BJ (cell line): ENCODE data around the gene NINJ2. TPM values are rescaled to one million over a fixed set of nuclear protein-coding genes. Genes with fewer than 3 reads are reported as not detected.

Source experiments
- CTCF ChIA-PET: fragments of 350-600 bp; formaldehyde crosslinking; extraction: SDS; loops from one replicate; lab custom pipeline; 2021; ENCODE audit warnings: antibody characterized with exemption, inconsistent platforms; lab: Yijun Ruan, JAX
- POLR2A ChIA-PET: fragments of 300-600 bp; sonication (Branson Sonifier 250); formaldehyde crosslinking; extraction: SDS; loops from one replicate; lab custom pipeline; 2021; ENCODE audit warnings: antibody characterized with exemption; lab: Charles Lee
- DNase-seq: peaks from one replicate; pipeline ENCODE4 v3.0.0-alpha.2; 2011; ENCODE audit warnings: low read depth
- H3K27me3 ChIP-seq: 2 replicates; pipeline ENCODE4 v1.6.0; 2011; ENCODE audit warnings: low read length; ENCODE audit not compliant: control insufficient read depth, insufficient read depth
- H3K36me3 ChIP-seq: 2 replicates; pipeline ENCODE4 v1.5.1; 2011; ENCODE audit warnings: low read length; ENCODE audit not compliant: control insufficient read depth, insufficient read depth
- H3K4me3 ChIP-seq: 2 replicates; pipeline ENCODE4 v1.5.1; 2011; ENCODE audit warnings: low read depth, mild to moderate bottlenecking, control low read depth, low read length
- CTCF ChIP-seq: IDR thresholded peaks from 2 replicates; pipeline ENCODE4 v1.5.1; 2011; ENCODE audit warnings: low read depth, mild to moderate bottlenecking, control low read depth, inconsistent platforms, low read length, moderate library complexity; ENCODE audit not compliant: insufficient read depth
- polyA plus RNA-seq: library from polyadenylated mRNA; depleted of rRNA; stranded (reverse); fragments of >200 nt; gene quantifications from 2 replicates; pipeline ENCODE4 v1.2.3, GENCODE V29; 2011

NINJ2 gene
- polyA plus RNA-seq, 1 experiment: 0.32 TPM

DNA sequence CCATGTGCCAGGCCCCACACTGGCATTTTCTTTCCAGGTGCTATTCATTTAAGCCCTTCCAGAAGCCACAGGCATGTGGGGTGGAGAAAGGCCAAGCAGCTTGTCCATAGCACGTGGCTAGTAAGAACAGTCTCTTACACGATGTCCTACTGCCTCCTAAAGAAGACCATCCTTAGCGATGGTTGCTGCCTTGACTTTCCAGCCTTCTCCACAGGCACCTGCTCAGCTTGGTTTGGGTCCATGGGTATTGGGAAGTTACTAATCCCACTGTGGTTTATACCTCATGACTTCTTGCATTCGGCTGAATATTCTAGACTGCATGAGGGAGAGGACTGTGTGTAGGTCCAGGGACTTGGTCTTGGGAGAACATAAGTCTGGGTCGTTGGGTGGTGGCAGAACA is 49.2 kb downstream of the NINJ2 start:
- DNase-seq: no peak
- TF ChIP-seq CTCF: no peak
- Histone ChIP-seq H3K4me3 (no peak overlapping the region), H3K36me3 (no peaks in the 10 kb centered on the region), H3K27me3 (no peaks in the 10 kb centered on the region)
- ChIA-PET CTCF (interaction anchor here (0.8 to 1.5 kb wide), 6 partner anchors 17 to 204 kb away, joined by 3 to 5 read pairs (median 4); no protein-coding TSS in a partner anchor), POLR2A (no interaction called here)

GRCh38 chr12:612886-613285 is 50.4 kb downstream of the NINJ2 start:
- POLR2A ChIA-PET: no interaction called here
- CTCF ChIA-PET: interaction anchor here (1.3 kb wide), 1 partner anchor 37 kb away, joined by 5 read pairs; no protein-coding TSS in a partner anchor

GRCh38 chr12:612293-612692 is 51.0 kb downstream of the NINJ2 start:
- Histone ChIP-seq H3K27me3 (no peaks in the 10 kb centered on the region), H3K4me3 (no peak overlapping the region), H3K36me3 (no peaks in the 10 kb centered on the region)
- no peak for DNase-seq
- ChIA-PET POLR2A (no interaction called here), CTCF (interaction anchor here (0.9 kb wide), 1 partner anchor 8 kb away, joined by 4 read pairs; no protein-coding TSS in a partner anchor)
- no peak for TF ChIP-seq CTCF

More at GRCh38 chr12:612886-613285, 50.4 kb downstream of the NINJ2 start:
- no peak for DNase-seq
- Histone ChIP-seq H3K4me3 (no peak overlapping the region), H3K36me3 (no peaks in the 10 kb centered on the region), H3K27me3 (no peaks in the 10 kb centered on the region)
- TF ChIP-seq CTCF: no peak

GRCh38 chr12:611721-612120 is 51.5 kb downstream of the NINJ2 start:
- no peak for TF ChIP-seq CTCF
- no peak overlapping the region for H3K4me3 ChIP-seq
- H3K27me3 ChIP-seq: no peaks in the 10 kb centered on the region
- ChIA-PET POLR2A (interaction anchor here (0.6 kb wide), 1 partner anchor 19 kb away, joined by 3 read pairs; no protein-coding TSS in a partner anchor), CTCF (interaction anchor here (0.7 to 0.9 kb wide), 2 partner anchors 9 to 155 kb away, joined by 3 to 4 read pairs; no protein-coding TSS in a partner anchor)
- DNase-seq: no peak
- H3K36me3 ChIP-seq: no peaks in the 10 kb centered on the region

DNA sequence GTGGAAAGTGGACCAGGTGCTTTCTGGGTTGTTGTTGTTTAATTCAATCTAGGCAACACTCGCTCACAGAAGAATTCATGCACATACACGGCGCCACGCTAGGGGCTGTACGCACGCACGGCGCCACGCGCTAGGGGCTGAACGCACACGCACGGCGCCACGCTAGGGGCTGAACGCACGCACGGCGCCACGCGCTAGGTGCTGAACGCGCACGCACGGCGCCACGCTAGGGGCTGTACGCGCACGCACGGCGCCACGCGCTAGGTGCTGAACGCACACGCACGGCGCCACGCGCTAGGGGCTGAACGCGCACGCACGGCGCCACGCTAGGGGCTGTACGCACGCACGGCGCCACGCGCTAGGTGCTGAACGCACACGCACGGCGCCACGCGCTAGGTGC is 54.3 kb downstream of the NINJ2 start:
- Histone ChIP-seq H3K36me3 (no peaks in the 10 kb centered on the region), H3K4me3 (no peak overlapping the region), H3K27me3 (peaks cover 4% of the 10 kb centered on the region; the same call in 1 of the 2 replicates)
- CTCF ChIA-PET: interaction anchor here (1.4 kb wide), 1 partner anchor 10 kb away, joined by 3 read pairs; no protein-coding TSS in a partner anchor
- DNase-seq: no peak
- POLR2A ChIA-PET: no interaction called here
- TF ChIP-seq CTCF: no peak
